Measurements from ENCODE around the gene LMTK3. TPM values are rescaled to one million over a fixed set of nuclear protein-coding genes. Genes with fewer than 3 reads are reported as not detected.

Gene LMTK3
- total RNA-seq, 2 donors from 2014 or later = 1.7 to 3.1 TPM

DNA sequence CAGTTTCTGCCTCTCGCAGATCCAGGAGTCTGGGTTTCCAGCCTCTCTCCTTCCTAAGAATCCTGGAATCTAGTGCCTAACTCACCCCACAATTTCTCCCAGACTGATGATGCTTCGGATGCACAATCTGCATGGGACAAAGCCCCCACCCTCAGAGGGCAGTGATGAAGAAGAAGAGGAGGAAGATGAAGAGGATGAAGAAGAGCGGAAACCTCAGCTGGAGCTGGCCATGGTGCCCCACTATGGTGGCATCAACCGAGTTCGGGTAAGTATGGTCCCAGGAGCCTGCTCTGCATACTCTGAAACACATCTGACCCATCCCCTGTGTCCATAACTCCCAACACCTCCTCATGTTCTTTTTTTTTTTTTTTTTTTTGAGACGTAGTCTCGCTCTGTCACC is 65.1 kb downstream of the LMTK3 start:
- Histone ChIP-seq H3K36me3 (peaks cover 16% of the 10 kb centered on the region), H3K9me3 (no peaks in the 10 kb centered on the region), H3K27me3 (peaks cover 24% of the 10 kb centered on the region), H3K4me3 (peak overlapping the region; percentile 93), H3K4me1 (peaks cover 4% of the 10 kb centered on the region), H3K9ac (ENCODE audit: low read depth in 2 of 2, low read length in 2 of 2) (peak overlapping the region; percentile 74 to 88), H3K27ac (no peak overlapping the region)
- DNase-seq = no peak
- intact Hi-C loops (cut with DNase I) = no loop called here
- TF ChIP-seq, protein P1, sequence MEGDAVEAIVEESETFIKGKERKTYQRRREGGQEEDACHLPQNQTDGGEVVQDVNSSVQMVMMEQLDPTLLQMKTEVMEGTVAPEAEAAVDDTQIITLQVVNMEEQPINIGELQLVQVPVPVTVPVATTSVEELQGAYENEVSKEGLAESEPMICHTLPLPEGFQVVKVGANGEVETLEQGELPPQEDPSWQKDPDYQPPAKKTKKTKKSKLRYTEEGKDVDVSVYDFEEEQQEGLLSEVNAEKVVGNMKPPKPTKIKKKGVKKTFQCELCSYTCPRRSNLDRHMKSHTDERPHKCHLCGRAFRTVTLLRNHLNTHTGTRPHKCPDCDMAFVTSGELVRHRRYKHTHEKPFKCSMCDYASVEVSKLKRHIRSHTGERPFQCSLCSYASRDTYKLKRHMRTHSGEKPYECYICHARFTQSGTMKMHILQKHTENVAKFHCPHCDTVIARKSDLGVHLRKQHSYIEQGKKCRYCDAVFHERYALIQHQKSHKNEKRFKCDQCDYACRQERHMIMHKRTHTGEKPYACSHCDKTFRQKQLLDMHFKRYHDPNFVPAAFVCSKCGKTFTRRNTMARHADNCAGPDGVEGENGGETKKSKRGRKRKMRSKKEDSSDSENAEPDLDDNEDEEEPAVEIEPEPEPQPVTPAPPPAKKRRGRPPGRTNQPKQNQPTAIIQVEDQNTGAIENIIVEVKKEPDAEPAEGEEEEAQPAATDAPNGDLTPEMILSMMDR (IDR thresholded peaks at IDR 0.05) = no peak

DNA sequence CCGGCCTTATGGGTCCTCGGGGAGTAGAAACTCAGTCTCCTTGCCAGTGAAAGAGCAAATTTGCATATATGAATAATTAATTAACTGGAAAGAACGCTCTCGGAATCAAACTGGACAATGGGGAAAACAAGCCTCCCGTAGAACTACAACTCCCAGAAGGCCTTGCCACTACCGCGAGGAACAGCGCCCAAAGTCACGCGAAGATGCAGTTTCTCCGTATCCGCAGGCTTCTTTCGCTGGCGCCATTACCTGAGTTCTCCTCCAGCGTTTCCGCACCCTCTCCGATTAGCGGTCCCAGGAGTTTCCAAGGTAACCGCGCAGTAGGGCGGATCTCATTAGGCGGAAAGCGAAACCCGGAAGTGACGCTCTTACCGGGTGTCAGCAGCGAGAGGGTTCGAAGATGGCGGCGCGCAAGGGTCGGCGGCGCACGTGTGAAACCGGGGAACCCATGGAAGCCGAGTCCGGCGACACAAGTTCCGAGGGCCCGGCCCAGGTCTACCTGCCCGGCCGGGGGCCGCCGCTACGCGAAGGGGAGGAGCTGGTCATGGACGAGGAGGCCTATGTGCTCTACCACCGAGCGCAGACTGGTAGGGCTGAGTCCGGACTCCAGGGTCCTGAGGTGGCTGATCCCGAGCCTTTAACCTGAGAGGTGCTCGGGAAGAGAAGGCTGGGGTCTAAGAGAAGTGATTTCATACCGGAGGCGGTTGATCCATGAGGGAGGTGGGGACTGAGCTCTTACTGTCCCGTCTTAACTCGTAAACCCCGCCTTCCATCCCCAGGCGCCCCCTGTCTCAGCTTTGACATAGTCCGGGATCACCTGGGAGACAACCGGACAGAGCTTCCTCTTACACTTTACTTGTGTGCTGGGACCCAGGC is 65.8 kb downstream of the LMTK3 start, which contains the start of gene GRWD1:
GRWD1 (plus strand) TSS at position 378 of the 876 bp plus-strand sequence; CDS start at position 401, 23 bp downstream.
- H3K27ac ChIP-seq = peak within 1 kb of the TSS; percentile 62
- peak; percentile 93 for DNase-seq
- H3K27me3 ChIP-seq = peaks cover 27% of the 10 kb centered on the region
- peak within 1 kb of the TSS; percentile 93 for H3K4me3 ChIP-seq
- intact Hi-C loops (cut with DNase I) = no loop called here
- H3K36me3 ChIP-seq = peaks cover 11% of the 10 kb centered on the region
- peak within 1 kb of the TSS; percentile 74 to 88 for H3K9ac ChIP-seq (ENCODE audit: low read depth in 2 of 2, low read length in 2 of 2)
- TF ChIP-seq, protein P1 (IDR thresholded peaks at IDR 0.05) = no peak
- peaks cover 4% of the 10 kb centered on the region for H3K4me1 ChIP-seq
- no peaks in the 10 kb centered on the region for H3K9me3 ChIP-seq

DNA sequence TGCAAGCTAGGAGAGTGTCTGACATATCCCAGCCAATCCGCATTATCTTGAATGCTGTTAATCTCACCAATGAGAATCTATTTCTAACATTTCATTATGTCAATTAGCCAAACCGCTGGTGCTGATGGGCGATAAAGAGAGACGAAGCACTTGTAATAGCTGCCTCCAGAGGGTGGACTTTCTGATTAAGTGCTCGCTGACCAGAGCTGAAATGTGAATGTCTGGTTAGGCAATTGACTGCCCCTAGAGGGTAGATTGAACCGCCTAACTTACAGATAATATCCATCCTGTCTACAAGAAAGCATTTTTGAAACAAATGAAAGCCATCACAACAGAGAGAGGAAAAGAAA is 66.4 kb downstream of the LMTK3 start:
- peak overlapping the region in 1 of 2 donors; percentile 88 for H3K9ac ChIP-seq (ENCODE audit: low read depth in 2 of 2, low read length in 2 of 2)
- TF ChIP-seq, protein P1 (IDR thresholded peaks at IDR 0.05) = peak; percentile 25
- DNase-seq = no peak

DNA sequence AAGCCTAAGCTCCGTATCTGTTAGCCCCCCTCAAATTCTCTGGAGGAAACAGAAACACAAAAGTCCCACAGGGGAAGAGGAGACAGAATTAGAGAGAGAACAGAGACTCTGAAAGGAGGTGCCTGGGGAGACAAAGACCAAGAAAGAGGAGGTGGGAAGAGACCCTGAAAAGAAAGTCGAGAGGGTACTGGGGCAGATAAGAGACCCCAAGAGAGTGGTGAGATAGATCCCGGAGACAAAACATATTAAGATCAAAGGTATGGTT is 66.8 kb downstream of the LMTK3 start:
- intact Hi-C loops (cut with DNase I) = no loop called here

More for the DNA sequence above, 66.4 kb downstream of the LMTK3 start:
- intact Hi-C loops (cut with DNase I) = no loop called here
- H3K4me1 ChIP-seq = peaks cover 4% of the 10 kb centered on the region
- H3K27ac ChIP-seq = peak overlapping the region; percentile 62
- H3K36me3 ChIP-seq = peaks cover 6% of the 10 kb centered on the region
- peak overlapping the region; percentile 93 for H3K4me3 ChIP-seq
- H3K27me3 ChIP-seq = peaks cover 27% of the 10 kb centered on the region
- no peaks in the 10 kb centered on the region for H3K9me3 ChIP-seq

DNA sequence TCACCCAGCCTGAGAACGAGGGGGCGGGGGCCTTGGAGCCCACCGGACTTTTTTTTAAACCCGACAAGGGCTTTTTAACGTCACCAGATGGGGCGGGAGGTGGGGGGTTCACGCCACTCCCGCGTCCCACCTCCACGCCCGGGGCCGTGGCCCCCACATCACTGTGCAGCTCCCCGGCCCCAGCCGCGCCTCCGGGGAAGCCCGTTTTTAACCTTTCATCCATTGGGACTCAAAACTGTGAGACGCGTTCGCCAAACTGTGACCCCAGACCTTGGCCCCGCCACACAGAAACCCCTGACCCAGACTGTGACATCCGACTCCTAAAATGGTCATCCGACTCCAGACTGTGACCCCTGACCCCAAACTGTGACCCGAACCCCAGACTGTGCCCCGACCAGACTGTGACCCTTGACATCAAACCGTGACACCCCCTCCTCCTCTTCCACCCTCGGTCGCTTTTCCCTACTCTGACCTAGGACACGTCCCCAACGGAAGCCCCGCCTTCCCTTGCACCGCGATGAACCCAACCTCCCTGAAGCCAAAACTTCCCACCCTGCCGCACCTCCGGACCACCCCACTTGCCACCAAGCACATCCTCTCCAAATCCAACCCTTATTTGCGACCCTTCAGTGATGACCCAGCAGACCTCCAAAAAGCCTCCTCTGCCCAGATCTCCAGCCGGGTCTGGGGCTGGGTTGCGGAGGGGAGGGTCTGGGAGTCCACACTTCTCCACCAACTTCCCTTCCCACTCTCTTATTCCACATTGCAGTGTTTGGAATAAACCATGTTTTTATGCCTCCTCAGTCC is 67.3 kb downstream of the LMTK3 start:
- peaks cover 4% of the 10 kb centered on the region for H3K4me1 ChIP-seq
- TF ChIP-seq, protein P1 (IDR thresholded peaks at IDR 0.05) = no peak
- intact Hi-C loops (cut with DNase I) = no loop called here

More for the DNA sequence above, 66.8 kb downstream of the LMTK3 start:
- H3K9ac ChIP-seq (ENCODE audit: low read depth in 2 of 2, low read length in 2 of 2) = no peak overlapping the region
- H3K9me3 ChIP-seq = no peaks in the 10 kb centered on the region
- peaks cover 27% of the 10 kb centered on the region for H3K27me3 ChIP-seq
- H3K27ac ChIP-seq = no peak overlapping the region
- DNase-seq = no peak
- peak overlapping the region; percentile 93 for H3K4me3 ChIP-seq
- peaks cover 4% of the 10 kb centered on the region for H3K36me3 ChIP-seq
- TF ChIP-seq, protein P1 (IDR thresholded peaks at IDR 0.05) = no peak
- peaks cover 4% of the 10 kb centered on the region for H3K4me1 ChIP-seq

More for the DNA sequence above, 67.3 kb downstream of the LMTK3 start:
- no peak for DNase-seq
- H3K9me3 ChIP-seq = no peaks in the 10 kb centered on the region
- peaks cover 27% of the 10 kb centered on the region for H3K27me3 ChIP-seq
- no peak overlapping the region for H3K4me3 ChIP-seq
- H3K27ac ChIP-seq = no peak overlapping the region
- peak overlapping the region in 1 of 2 donors; percentile 1 for H3K9ac ChIP-seq (ENCODE audit: low read depth in 2 of 2, low read length in 2 of 2)
- peaks cover 4% of the 10 kb centered on the region for H3K36me3 ChIP-seq

Data from colonic mucosa (tissue), 4 donors.